ENCODE data around the gene CXCL5. TPM values are rescaled to one million over a fixed set of nuclear protein-coding genes. Genes with fewer than 3 reads are reported as not detected.

The CXCL5 gene
- not detected in 2 replicates for total RNA-seq (2014; rRNA removed; shearing (Covaris generic))
- not detected in 2 replicates for polyA plus RNA-seq (2015; cell fraction: cytosol; rRNA removed)
- polyA plus RNA-seq (2015; cell fraction: nucleus; rRNA removed) = not detected in 2 replicates

DNA sequence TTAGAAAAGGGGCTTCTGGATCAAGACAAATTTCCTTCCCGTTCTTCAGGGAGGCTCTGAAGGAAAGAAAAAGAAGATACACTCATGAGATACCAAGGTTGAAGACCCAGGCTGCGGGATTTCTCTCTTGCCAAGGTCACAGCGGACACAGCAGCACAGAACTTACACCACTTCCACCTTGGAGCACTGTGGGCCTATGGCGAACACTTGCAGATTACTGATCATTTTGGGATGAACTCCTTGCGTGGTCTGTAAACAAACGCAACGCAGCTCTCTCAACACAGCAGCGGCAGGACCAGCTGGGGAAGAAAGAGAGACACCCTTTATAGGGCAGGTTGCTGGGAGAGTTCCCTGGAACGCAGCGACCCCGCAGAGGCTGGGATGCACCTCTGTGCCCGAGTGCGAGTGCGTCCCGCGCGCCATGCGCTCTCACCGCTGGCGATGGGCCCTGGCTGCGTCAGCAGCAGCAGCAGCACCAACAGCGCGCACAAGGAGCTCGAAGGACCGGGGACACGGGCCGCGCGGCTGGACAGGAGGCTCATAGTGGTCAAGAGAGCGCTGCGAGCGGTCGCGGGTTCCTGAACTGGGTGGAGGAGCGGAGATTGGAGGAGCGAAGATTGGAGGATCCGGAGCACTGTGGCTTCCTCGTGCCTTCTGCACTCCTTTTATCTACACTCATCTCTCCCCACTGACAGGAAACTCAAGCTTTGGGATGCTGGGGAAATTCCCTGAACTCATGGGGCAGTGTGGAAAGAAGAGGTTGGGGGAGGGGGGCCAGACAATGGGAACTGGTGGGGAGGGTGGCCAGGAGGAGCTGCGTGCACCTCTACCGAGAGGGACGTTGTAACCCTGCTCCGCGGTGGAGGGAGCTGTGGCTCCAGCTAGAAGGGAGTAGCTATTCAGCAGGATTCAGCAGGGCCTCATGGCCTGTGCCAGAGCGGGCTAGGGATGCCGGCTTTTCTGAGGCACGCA, at the start of gene CXCL5:
CXCL5 (minus strand) TSS at position 638 of the 972 bp plus-strand sequence; CDS start at position 542, 96 bp downstream.
- in situ Hi-C loops (cut with HindIII; ENCODE audit: low pct_unique_long_range_greater_than_20kb, low sequenced_read_pairs) = no loop called here
- DNase-seq (ENCODE audit: low read depth, low spot score) = no peak

DNA sequence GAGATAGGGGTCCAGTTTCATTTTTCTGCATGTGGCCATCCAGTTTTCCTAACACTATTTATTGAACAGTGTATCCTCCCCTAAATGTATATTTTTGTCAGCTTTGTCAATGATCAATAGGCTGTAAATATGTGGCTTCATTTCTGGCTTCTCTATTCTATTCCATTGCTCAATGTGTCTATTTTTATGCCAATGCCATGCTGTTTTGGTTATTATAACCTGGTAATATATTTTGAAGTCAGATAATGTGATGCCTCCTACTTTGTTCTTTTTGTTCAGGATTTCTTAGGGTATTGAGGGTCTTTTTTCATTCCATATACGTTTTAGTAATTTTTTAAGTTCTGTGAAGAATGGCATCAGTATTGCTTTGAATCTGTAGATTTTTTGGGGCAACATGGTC, 48.7 kb upstream of the CXCL5 start:
- no peak for DNase-seq (ENCODE audit: low read depth, low spot score)
- in situ Hi-C loops (cut with HindIII; ENCODE audit: low pct_unique_long_range_greater_than_20kb, low sequenced_read_pairs) = no loop called here

DNA sequence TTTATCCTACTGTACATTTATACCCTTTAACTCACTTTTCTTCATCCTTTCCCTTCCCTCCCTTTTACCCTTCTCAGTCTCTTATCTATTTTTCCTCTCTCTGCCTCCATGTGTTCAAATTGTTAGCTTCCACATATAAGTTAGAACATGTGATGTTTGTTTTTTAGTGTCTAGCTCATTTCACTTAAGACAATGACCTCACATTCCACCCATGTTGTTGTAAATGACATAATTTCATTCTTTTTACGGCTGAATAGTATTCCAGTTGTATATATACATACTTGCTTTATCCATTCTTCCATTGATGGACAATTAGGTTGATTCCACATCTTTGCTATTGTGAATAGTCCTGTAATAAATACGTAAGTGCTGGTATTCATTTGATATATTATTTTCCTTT, 47.3 kb upstream of the CXCL5 start:
- in situ Hi-C loops (cut with HindIII; ENCODE audit: low pct_unique_long_range_greater_than_20kb, low sequenced_read_pairs) = no loop called here
- no peak for DNase-seq (ENCODE audit: low read depth, low spot score)

DNA sequence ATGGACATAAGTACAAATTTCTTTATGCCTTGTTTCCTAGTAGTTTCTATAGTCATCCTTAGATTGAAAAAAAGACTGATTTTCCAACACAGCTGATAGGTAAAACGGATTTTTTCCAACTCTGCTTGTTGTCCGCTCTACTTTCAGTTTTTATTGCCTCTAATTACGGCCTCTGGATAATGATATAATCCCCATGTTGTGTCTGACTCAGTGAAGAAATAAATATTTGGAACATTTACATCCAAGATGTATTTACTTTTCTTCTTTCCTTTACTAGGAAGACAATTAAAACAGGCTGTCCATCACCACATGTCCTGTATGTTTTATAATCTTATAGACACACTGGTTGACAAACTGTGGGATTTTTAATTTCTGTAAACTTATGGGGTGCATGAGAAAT, 46.8 kb upstream of the CXCL5 start:
- in situ Hi-C loops (cut with HindIII; ENCODE audit: low pct_unique_long_range_greater_than_20kb, low sequenced_read_pairs) = no loop called here

DNA sequence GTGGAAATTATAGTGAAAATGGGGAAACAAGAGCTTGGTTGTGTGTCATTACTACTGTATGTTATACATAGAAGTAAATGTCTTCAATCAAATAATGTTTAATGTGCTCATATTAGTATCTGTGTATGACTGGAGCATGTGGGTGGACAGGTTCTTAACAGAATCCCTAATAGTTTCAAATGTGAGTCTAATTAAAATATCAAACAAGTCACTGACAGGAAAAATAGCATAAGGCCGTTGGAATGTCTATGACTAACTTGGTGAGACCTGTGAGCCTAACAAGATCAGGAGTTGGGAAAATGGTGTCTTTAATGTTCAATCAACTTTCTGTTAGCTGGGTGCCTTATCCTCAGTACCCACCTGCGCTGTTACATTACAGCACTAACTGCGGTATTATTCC, 46.2 kb upstream of the CXCL5 start:
- in situ Hi-C loops (cut with HindIII; ENCODE audit: low pct_unique_long_range_greater_than_20kb, low sequenced_read_pairs) = no loop called here
- DNase-seq (ENCODE audit: low read depth, low spot score) = no peak

More for the DNA sequence above, 46.8 kb upstream of the CXCL5 start:
- DNase-seq (ENCODE audit: low read depth, low spot score) = no peak

DNA sequence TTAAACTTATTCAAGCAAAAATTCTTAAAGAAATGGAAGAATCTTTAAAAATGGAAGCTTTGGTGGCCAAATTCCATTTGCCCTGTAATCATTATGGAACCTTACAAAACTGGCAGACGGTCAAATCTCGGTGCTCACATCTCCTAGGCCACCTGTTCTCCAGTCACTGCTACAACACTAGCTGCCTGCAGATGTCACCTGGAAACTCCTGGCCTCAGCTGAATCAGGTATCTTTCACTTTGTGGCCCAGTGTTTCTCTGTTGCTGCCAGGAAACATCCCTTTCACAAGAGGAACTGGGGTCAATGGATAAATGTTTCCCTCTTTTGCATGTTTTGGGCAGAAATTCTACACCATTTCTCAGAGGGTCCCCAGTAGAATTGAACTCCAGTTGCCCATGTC, 44.2 kb upstream of the CXCL5 start:
- in situ Hi-C loops (cut with HindIII; ENCODE audit: low pct_unique_long_range_greater_than_20kb, low sequenced_read_pairs) = no loop called here
- DNase-seq (ENCODE audit: low read depth, low spot score) = no peak

DNA sequence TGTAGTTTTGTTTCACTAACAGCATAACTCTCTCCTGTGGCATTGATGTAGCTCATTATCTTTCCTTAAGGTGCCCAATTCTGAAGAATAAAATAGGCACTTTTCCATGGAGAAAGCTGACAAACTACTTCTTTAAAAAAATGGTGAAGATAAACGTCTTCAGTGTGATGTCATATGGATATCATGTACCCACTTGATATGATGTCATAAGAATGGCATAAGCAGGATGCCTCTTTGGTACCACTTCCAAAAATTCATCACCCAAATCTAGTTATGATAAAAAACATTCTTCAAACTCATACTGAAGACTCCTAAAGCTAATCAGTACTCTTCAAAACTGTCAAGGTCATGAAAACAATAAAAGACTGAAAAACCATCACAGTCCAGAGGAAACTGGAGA, 42.9 kb upstream of the CXCL5 start:
- in situ Hi-C loops (cut with HindIII; ENCODE audit: low pct_unique_long_range_greater_than_20kb, low sequenced_read_pairs) = no loop called here
- no peak for DNase-seq (ENCODE audit: low read depth, low spot score)

DNA sequence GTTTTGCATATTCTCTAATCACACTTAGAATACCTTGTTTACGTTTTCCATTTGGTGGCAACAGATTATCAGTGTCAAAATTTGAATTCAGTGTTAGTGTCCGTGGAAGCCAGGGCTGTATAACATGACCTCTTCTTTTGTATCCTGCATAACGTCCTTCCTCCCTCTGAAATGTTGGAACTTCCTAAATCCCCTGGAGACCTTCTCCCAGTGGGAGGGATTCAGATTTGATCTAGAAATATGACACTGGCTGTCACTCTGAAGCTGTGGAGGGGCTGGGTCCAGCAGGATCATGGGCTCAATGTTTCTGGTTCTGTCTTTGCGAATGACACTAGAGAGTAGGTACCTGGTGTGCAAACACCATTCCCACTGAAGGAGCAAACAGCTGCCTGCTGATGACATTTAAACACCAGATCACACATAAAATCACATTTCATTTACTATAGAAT, 40.9 kb upstream of the CXCL5 start:
- DNase-seq (ENCODE audit: low read depth, low spot score) = peak; percentile 33
- in situ Hi-C loops (cut with HindIII; ENCODE audit: low pct_unique_long_range_greater_than_20kb, low sequenced_read_pairs) = no loop called here

DNA sequence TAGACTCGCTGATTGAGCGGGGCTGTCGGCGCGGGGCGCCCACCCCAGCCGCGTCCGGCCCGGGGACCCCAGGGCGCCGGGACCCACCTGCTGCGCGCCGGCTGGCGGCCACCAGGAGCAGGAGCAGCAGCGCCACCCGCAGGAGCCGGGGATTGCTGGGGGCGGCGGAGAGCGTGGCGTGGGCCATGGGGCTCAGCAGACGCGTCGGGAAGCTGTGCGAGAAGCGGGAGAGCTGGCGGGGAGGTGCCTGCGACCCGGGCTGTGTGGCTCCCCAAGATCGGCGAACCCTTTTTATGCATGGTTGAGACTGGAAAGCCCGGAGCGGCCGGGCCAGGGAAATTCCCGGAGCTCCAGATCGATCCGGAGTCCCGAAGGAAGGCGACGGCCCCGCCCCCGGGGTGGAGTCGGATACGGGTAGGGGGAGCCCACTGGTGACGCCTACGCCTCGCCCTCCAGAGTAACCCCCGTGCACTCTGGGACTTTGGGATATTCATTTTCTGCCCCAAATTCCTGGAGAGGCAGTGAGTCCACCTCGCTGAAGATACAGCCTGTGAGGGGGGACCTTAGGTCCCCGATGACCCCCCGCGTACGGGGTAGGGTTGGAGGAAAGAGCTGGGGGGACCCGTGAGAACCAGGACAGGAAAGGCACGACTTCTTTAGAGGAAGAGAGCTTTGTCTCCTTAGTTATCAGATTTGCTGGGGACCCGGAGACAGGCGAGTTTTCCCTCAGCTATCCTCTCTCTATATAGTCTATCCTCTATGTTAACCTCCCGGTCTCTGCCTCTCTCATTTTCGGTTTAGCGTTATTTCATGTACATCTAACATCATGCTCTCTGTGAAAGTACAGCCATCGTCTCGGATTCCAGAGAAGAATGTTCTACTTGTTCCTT, 40.2 kb upstream of the CXCL5 start, which contains the start of gene CXCL3:
CXCL3 (minus strand) TSS at position 265 of the 890 bp plus-strand sequence; CDS start at position 187, 78 bp downstream.
- in situ Hi-C loops (cut with HindIII; ENCODE audit: low pct_unique_long_range_greater_than_20kb, low sequenced_read_pairs) = no loop called here
- peak; percentile 69 for DNase-seq (ENCODE audit: low read depth, low spot score)

DNA sequence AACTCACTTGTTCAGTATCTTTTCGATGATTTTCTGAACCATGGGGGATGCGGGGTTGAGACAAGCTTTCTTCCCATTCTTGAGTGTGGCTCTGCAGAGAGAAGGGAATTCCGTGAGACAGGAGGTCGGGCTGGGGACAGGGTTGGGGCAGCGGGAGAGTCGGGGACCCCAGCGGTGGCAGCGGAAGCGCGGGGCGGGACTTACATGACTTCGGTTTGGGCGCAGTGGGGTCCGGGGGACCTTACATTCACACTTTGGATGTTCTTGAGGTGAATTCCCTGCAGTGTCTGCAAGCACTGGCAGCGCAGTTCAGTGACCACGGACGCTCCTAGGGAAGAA, 39.6 kb upstream of the CXCL5 start:
- DNase-seq (ENCODE audit: low read depth, low spot score) = no peak
- in situ Hi-C loops (cut with HindIII; ENCODE audit: low pct_unique_long_range_greater_than_20kb, low sequenced_read_pairs) = no loop called here

DNA sequence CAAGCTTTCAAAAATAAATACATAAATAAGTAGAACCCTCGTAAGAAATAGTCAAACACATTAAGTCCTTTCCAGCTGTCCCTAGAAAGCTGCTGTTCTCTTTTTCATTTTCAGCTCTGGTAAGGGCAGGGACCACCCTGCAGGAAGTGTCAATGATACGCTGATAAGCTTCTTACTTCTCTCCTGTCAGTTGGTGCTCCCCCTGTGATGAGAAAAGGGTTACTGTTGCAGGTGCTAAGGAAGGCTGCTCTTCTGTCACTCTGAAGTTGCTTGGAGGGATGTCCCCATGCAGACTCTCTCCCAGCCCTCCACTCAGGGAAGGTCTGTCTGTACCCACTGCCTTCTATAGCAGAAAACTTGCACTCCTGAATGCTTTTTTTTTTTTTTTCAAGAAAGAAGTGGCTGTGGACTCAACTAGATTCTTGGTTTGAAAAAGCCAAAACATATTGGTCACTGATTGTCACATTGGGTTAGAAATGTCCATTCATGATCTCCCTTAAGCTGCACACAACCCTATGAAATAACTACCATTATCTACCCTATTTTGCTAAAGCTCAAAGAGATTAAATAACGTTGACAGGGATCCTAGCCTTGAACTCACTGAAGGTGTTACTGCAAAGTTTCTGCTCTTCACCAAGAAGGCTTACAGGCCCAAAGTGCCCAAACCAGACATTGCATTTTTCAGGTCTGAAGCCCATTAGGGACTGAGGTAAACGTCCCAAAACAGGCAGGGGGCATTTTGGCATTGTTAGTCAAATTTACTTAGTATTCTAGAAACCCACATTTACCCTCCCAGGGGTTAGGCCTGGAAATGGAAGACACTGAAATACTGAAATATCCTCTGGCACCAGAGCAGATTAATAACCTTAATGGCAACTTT, 38.8 kb upstream of the CXCL5 start:
- in situ Hi-C loops (cut with HindIII; ENCODE audit: low pct_unique_long_range_greater_than_20kb, low sequenced_read_pairs) = no loop called here
- no peak for DNase-seq (ENCODE audit: low read depth, low spot score)

DNA sequence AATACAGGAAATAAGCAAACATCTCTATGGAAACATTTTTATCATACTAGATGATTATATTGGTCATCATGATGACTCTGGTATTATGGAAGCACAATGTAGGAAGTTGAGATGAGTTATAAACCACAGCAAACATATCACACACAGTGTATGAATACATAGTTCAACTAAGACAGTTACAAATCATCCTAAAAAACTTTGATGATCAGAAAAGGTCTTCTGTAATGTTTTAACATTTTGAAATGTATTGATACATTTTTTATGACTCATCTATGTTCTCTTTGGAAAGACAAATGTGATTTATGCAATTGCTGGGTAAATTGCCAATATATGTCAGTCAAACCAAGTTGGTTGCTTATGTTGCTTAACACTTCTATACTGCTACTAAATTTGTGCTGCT, 35.3 kb upstream of the CXCL5 start:
- in situ Hi-C loops (cut with HindIII; ENCODE audit: low pct_unique_long_range_greater_than_20kb, low sequenced_read_pairs) = no loop called here

DNA sequence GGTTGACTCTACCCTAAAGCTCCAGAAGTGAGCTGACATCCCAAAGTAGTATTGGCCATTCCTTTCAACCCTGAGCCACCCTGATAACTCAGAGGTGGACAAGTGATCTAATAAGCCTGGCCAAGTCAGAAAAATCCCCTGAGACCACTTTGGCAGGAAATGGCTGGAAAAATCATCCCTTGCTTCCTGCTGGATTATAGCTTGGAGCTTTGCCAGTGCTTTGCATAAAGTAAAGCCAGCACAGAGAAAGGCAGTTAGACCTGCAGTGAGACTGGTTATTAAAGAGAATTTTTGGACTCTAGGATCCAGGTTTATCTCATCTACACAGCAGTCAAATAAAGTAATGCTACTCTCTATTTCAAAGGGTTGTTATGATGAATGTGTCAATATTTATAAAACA, 33.6 kb upstream of the CXCL5 start:
- DNase-seq (ENCODE audit: low read depth, low spot score) = peak; percentile 37
- in situ Hi-C loops (cut with HindIII; ENCODE audit: low pct_unique_long_range_greater_than_20kb, low sequenced_read_pairs) = no loop called here

More for the DNA sequence above, 35.3 kb upstream of the CXCL5 start:
- no peak for DNase-seq (ENCODE audit: low read depth, low spot score)

DNA sequence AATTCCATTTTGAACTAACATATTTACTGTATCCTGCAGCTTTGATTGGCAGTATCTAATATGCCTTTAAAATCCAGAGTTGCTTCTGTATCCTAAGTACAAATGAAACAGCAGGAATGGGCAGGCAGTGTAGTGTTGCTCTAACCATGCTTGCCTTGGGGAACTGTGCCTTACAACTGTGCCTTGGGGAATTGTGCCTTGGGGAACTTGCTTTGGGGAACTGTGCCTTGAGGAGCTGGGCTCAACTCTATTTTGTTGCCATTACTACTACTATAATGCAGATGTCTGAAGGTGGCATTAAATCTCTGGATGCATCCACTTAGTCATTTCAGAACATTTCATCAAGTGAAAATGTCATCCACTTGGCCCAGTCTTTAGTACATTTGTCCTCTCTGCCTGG, 33.1 kb upstream of the CXCL5 start:
- DNase-seq (ENCODE audit: low read depth, low spot score) = no peak
- in situ Hi-C loops (cut with HindIII; ENCODE audit: low pct_unique_long_range_greater_than_20kb, low sequenced_read_pairs) = no loop called here

DNA sequence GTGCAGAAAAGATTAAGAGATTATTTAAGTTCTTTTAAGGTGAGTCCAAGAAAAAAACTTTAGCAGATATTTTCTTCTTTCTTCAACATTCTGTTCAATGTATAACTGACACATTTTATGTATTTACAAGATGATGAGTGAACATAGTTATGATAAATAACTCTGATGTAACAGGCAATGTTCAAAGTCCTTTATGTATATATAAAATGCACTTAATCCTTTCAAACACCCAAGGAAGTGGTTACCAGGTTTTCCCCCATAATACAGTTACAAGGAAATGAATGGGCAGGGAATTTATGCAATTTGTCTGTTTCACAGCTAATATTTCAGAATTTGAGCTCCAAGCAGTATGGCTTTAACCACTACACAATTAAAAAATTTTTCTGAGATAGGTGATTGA, 31.8 kb upstream of the CXCL5 start:
- no peak for DNase-seq (ENCODE audit: low read depth, low spot score)
- in situ Hi-C loops (cut with HindIII; ENCODE audit: low pct_unique_long_range_greater_than_20kb, low sequenced_read_pairs) = no loop called here

DNA sequence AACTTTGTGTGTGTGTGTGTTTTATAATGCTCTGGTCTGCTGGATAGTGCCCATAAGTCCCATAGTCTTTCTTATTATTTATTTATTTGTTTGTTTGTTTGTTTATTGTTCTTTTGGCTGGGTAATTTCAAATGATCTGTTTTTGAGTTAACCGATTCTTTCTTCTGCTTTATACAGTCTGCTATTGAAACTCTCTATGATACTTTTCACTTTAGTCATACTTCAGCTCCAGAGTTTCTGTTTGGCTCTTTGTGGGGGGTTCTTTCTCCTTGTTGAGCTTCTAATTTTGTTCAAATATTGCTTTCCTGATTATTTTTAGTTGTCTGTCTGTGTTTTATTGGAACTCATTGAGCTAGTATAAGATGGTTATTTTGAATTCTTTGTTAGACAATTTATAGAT, 30.0 kb upstream of the CXCL5 start:
- in situ Hi-C loops (cut with HindIII; ENCODE audit: low pct_unique_long_range_greater_than_20kb, low sequenced_read_pairs) = no loop called here
- DNase-seq (ENCODE audit: low read depth, low spot score) = no peak

DNA sequence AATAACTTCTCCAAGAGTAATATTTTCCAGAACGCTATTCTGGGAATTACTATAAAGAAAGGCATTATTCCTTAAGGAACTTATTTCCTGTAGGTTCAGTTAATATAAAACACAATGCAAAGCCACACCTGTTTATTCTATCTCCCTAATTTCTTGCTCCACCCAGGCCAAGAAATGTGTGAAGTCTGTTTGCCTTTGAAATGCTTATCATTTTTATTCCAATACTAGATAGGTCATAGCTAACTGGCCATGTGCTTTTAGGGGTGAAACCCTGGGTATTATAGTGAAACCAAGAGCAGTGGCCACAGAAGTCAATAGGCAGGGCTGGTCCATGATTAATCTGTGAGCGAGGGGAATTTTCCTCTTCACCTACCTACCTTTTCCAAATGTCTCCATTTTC, 25.2 kb upstream of the CXCL5 start:
- in situ Hi-C loops (cut with HindIII; ENCODE audit: low pct_unique_long_range_greater_than_20kb, low sequenced_read_pairs) = no loop called here
- DNase-seq (ENCODE audit: low read depth, low spot score) = no peak
